Measurements from ENCODE around the gene KCNIP1. TPM values are rescaled to one million over a fixed set of nuclear protein-coding genes. Genes with fewer than 3 reads are reported as not detected.

The KCNIP1 gene
- total RNA-seq, 3 donors from 2014 or later = not detected

DNA sequence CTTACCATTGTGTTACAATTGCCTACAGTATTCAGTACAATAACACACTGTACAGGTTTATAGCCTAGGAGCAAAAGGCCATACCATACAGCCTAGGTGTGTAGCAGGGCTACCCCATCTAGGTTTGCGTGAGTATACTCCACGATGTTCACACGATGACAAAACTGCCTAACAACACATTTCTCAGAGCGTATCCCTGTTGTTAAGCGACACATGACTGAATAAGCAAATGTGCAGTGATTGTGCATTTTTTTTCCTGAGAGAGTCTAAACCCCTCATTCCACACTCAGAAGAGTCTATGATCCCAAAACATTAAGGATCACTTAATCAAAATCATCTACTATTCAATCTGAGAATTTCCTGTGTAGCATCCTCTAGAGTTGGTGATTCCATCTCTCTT, 211.3 kb downstream of the KCNIP1 start:
- Mint-ChIP-seq H3K4me3 (no peak overlapping the region), H3K27me3 (ENCODE audit: low read depth) (peaks cover 18% of the 10 kb centered on the region), H3K36me3 (ENCODE audit: insufficient read depth) (no peaks in the 10 kb centered on the region), H3K4me1 (ENCODE audit: low read depth) (no peaks in the 10 kb centered on the region), H3K9me3 (peaks cover under 1% of the 10 kb centered on the region)
- DNase-seq (no peak), ATAC-seq (no peak)

DNA sequence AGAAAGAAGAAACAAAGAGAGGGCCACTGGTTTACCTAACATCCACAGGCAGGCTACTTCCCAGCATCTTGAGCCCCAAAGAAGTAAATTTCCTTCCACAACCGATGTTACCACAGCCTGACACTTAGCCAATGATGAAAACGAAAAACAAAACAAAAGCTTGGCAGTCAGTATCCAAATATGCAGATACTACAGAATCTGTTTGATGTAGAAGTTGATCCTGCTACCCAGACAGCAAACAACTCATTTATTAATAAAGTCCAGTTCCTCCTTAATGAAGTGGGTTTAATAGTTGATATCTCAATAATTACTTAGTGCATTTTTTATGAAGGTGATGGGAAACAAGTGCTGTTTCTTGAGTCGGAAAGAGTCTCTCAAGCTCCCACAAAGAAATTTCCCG, 212.6 kb downstream of the KCNIP1 start:
- Mint-ChIP-seq H3K4me1 (ENCODE audit: low read depth) (no peaks in the 10 kb centered on the region), H3K27me3 (ENCODE audit: low read depth) (peaks cover 17% of the 10 kb centered on the region), H3K4me3 (no peak overlapping the region), H3K36me3 (ENCODE audit: insufficient read depth) (no peaks in the 10 kb centered on the region), H3K9me3 (no peaks in the 10 kb centered on the region)
- ATAC-seq (no peak), DNase-seq (no peak)

DNA sequence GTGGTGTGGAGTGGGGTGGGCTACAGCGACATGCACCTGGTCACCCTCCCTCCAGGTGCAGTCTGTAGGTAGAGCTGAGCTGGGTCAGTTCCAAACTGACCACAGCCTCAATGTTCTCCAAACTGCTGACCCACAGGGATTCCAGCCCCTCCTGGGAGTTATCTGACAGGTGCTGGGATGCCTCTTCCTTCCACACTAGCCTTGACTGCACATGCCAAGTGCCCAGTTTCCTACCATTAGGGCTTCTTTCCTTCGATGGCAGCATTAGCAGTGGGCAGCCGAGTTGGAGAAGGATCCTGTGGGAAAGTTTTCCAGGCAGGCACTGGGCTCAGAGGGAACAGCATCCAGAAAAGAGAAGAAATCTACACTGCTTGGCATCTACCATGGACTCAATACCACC, 215.7 kb downstream of the KCNIP1 start:
- H3K4me3 Mint-ChIP-seq = no peak overlapping the region
- H3K9me3 Mint-ChIP-seq = no peaks in the 10 kb centered on the region
- DNase-seq (no peak), ATAC-seq (no peak)
- no peaks in the 10 kb centered on the region for H3K4me1 Mint-ChIP-seq (ENCODE audit: low read depth)
- H3K27me3 Mint-ChIP-seq (ENCODE audit: low read depth) = peaks cover 24% of the 10 kb centered on the region
- no peaks in the 10 kb centered on the region for H3K36me3 Mint-ChIP-seq (ENCODE audit: insufficient read depth)

DNA sequence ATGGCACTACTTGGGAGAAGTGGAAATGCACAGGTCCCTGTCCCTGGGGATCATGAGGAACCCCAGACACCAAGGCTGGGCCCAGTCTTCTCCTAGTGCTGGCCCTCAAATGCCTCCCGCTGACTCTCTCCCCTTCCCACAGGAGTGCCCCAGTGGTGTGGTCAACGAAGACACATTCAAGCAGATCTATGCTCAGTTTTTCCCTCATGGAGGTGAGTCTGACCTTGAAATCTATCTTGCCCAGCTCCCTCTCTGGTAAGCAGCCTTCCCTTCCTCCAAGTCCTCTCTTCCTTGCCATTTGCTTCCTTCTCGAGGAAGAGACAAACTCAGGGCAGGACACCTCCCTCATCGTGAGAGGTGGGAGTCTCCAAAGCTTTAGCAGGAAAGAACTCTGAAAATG, 216.4 kb downstream of the KCNIP1 start:
- no peak for ATAC-seq
- Mint-ChIP-seq H3K4me1 (ENCODE audit: low read depth) (no peaks in the 10 kb centered on the region), H3K27me3 (ENCODE audit: low read depth) (peaks cover 29% of the 10 kb centered on the region), H3K36me3 (ENCODE audit: insufficient read depth) (no peaks in the 10 kb centered on the region), H3K4me3 (no peak overlapping the region), H3K9me3 (no peaks in the 10 kb centered on the region)
- no peak for DNase-seq

DNA sequence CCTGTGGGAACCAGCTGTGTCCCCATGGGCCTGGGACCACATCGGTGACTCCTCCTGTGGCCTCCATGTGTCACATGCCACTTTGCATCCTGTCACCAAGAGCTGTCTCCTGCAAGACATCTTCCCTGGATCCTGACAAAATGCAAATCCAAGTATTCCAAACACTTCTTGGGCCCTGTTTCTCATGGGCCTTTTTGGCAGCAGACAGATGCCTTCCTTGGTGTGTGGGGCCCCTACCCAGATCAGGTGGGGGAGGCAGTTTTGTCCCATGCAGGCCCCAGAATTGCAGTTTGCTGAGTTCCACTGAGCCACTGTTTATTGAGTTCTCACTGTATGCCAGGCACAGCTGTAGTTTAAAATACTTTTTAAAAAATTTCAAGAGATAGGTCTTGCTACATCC, 217.2 kb downstream of the KCNIP1 start:
- H3K27me3 Mint-ChIP-seq (ENCODE audit: low read depth) = peaks cover 32% of the 10 kb centered on the region
- ATAC-seq (no peak), DNase-seq (no peak)
- no peak overlapping the region for H3K4me3 Mint-ChIP-seq
- H3K4me1 Mint-ChIP-seq (ENCODE audit: low read depth) = no peaks in the 10 kb centered on the region
- no peaks in the 10 kb centered on the region for H3K36me3 Mint-ChIP-seq (ENCODE audit: insufficient read depth)
- no peaks in the 10 kb centered on the region for H3K9me3 Mint-ChIP-seq

DNA sequence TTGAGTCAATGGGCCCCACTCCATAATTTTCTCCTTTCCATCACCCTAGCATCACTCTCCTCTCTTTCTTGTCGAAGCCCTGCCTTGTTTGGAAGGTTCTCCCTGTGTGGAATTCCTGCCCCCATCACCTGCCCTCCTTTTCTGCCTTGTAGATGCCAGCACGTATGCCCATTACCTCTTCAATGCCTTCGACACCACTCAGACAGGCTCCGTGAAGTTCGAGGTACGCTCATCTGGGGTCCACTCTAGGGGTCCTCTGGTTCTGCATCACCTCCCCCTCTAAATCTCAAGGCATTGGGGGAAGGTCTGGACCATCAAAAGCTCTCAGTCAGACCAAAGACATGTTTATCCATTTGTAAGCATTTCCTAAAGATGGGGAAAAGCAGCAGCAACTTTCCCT, 217.9 kb downstream of the KCNIP1 start:
- Mint-ChIP-seq H3K36me3 (ENCODE audit: insufficient read depth) (no peaks in the 10 kb centered on the region), H3K27me3 (ENCODE audit: low read depth) (peaks cover 32% of the 10 kb centered on the region), H3K4me1 (ENCODE audit: low read depth) (no peaks in the 10 kb centered on the region), H3K4me3 (no peak overlapping the region), H3K9me3 (no peaks in the 10 kb centered on the region)
- no peak for DNase-seq
- no peak for ATAC-seq

DNA sequence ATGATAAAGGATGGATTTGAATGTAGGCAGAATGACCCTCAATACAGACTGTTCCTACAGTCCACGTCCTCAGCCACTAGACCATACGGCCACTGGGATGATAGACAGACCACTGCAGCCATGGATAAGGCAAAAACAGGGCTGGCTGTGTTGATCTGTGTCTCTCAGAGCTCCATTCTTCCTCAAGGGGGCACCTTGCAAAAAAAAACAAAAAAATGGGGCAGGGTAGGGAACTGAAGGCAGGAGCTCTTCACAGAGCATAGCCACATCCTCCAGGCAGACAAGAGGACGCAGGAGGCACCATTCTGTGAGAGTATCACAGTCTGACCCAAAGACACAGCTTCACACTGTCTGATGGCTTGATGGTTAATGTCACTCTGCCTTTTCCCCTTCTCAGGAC, 218.5 kb downstream of the KCNIP1 start:
- no peak for DNase-seq
- no peak for ATAC-seq
- Mint-ChIP-seq H3K4me1 (ENCODE audit: low read depth) (no peaks in the 10 kb centered on the region), H3K9me3 (no peaks in the 10 kb centered on the region), H3K4me3 (no peak overlapping the region), H3K27me3 (ENCODE audit: low read depth) (peaks cover 32% of the 10 kb centered on the region), H3K36me3 (ENCODE audit: insufficient read depth) (no peaks in the 10 kb centered on the region)

DNA sequence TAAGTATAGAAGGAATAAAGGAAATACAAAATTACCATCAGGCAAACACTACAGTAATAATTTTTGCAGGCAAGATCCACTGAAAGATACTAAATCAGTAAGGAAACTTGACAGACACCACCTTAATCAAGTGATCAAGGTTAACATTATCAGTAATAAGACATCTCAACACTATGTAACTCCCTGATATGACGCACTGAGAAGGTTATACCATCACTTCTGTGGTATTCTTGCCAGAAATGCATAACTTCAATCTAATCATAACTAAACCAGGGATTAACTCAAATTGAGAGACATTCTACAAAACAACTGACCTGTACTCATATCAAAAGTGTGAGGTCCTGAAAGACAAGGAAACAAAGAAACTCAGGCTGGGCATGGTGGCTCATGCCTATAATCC, 227.2 kb downstream of the KCNIP1 start:
- Mint-ChIP-seq H3K27me3 (ENCODE audit: low read depth) (no peaks in the 10 kb centered on the region), H3K9me3 (peaks cover 7% of the 10 kb centered on the region), H3K4me3 (no peak overlapping the region), H3K36me3 (ENCODE audit: insufficient read depth) (no peaks in the 10 kb centered on the region), H3K4me1 (ENCODE audit: low read depth) (no peaks in the 10 kb centered on the region)
- no peak for ATAC-seq
- no peak for DNase-seq

DNA sequence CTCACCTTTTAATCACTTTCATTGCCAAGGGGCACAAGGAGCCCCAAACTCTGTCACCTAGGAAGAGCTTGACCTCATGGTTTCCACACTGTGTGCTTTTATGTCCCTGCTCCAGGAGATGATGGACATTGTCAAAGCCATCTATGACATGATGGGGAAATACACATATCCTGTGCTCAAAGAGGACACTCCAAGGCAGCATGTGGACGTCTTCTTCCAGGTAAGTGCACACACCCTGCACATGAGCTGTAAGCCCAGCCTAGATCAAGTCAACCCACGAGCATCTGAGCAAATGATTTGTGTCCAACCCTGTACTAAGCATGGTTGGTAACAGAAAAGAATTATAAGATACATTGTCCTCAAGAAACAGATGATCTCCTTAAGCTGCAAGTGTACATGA, 228.9 kb downstream of the KCNIP1 start:
- H3K9me3 Mint-ChIP-seq = peaks cover 7% of the 10 kb centered on the region
- H3K36me3 Mint-ChIP-seq (ENCODE audit: insufficient read depth) = no peaks in the 10 kb centered on the region
- no peaks in the 10 kb centered on the region for H3K4me1 Mint-ChIP-seq (ENCODE audit: low read depth)
- H3K27me3 Mint-ChIP-seq (ENCODE audit: low read depth) = no peaks in the 10 kb centered on the region
- no peak overlapping the region for H3K4me3 Mint-ChIP-seq
- DNase-seq (no peak), ATAC-seq (no peak)

DNA sequence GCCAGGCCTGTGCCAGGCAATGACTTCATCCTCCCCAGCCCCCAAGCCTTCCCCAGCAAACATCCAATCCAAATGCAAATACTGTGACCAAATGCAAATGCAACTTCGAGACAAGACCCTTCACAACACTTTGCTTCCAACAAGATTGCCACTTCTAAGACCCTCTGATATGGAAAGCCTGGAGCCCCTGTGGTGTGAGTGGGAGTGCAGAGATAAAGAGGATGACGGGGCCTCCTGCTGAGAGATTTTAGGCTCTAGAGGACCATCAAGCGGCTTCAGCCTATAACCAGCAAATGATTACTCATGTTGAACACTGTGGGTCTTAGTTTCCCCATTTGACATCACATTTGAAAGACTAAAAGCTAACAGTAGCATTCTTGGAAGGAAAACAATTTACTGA, 233.1 kb downstream of the KCNIP1 start:
- no peak for DNase-seq
- H3K36me3 Mint-ChIP-seq (ENCODE audit: insufficient read depth) = no peaks in the 10 kb centered on the region
- peaks cover under 1% of the 10 kb centered on the region for H3K27me3 Mint-ChIP-seq (ENCODE audit: low read depth)
- no peak for ATAC-seq
- H3K4me1 Mint-ChIP-seq (ENCODE audit: low read depth) = no peaks in the 10 kb centered on the region
- H3K4me3 Mint-ChIP-seq = no peak overlapping the region
- H3K9me3 Mint-ChIP-seq = peaks cover 7% of the 10 kb centered on the region

DNA sequence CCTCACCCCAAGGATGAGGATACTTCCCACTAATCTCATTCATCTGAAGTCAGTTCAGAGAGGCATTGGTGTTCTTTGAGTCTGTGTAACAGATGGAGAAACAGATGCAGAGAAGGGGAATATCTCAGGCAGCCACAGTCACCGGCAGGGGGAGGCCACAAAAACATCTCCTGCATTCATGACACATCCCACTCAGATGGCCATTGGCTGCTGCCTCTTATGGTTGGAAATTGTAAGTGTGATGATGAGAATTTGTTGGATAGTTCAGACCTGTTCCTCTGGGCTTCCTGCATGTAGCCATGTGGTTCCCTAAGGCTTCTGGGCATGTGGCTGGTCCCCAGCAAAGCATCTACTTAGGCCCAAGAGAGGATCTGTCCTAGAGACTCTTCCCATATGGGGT, 233.8 kb downstream of the KCNIP1 start:
- DNase-seq = no peak
- no peaks in the 10 kb centered on the region for H3K4me1 Mint-ChIP-seq (ENCODE audit: low read depth)
- H3K4me3 Mint-ChIP-seq = no peak overlapping the region
- peaks cover 2% of the 10 kb centered on the region for H3K27me3 Mint-ChIP-seq (ENCODE audit: low read depth)
- H3K36me3 Mint-ChIP-seq (ENCODE audit: insufficient read depth) = no peaks in the 10 kb centered on the region
- peaks cover 7% of the 10 kb centered on the region for H3K9me3 Mint-ChIP-seq
- no peak for ATAC-seq

DNA sequence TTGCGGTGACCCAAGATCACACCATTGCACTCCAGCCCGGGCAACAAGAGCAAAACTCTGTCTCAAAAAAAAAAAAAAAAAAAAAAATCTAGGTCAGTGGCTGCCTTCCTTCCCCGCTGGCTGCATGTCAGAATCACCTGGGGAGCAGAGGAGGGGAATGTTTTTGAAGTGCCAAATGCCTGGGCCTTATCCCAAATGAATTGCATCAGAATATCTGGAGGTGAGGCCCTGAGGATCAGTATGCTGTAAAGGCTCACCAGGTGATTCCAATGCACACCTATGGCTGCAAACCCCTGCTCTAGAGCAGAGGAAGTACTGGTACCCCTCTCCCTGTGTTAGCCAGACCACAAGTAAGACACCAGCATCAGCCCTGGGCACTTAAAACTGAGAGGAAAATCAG, 235.0 kb downstream of the KCNIP1 start:
- ATAC-seq = no peak
- H3K4me1 Mint-ChIP-seq (ENCODE audit: low read depth) = no peaks in the 10 kb centered on the region
- peaks cover 7% of the 10 kb centered on the region for H3K9me3 Mint-ChIP-seq
- no peak for DNase-seq
- peaks cover 11% of the 10 kb centered on the region for H3K27me3 Mint-ChIP-seq (ENCODE audit: low read depth)
- no peak overlapping the region for H3K4me3 Mint-ChIP-seq
- no peaks in the 10 kb centered on the region for H3K36me3 Mint-ChIP-seq (ENCODE audit: insufficient read depth)

DNA sequence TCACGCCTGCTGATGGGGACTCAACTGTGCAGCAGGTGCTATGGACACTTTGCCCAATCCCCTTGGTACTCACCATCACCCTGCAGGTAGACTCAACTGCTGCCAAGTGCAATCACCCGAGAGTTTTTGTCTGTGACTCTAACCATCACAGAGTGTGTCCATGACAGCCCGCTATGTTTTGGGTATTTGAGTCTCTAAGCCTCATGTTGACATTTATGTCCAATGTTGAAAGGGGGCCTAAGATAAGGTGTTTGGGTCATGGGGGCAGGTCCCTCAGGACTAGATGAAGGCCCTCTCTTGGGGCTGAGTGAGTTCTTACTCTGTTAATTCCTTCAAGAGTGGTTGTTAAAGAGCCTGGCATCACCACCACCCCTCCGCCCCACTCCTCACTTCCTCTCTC, 235.6 kb downstream of the KCNIP1 start:
- Mint-ChIP-seq H3K27me3 (ENCODE audit: low read depth) (peaks cover 16% of the 10 kb centered on the region), H3K36me3 (ENCODE audit: insufficient read depth) (no peaks in the 10 kb centered on the region), H3K9me3 (peaks cover 7% of the 10 kb centered on the region), H3K4me3 (no peak overlapping the region), H3K4me1 (ENCODE audit: low read depth) (peaks cover 2% of the 10 kb centered on the region)
- DNase-seq (no peak), ATAC-seq (no peak)

DNA sequence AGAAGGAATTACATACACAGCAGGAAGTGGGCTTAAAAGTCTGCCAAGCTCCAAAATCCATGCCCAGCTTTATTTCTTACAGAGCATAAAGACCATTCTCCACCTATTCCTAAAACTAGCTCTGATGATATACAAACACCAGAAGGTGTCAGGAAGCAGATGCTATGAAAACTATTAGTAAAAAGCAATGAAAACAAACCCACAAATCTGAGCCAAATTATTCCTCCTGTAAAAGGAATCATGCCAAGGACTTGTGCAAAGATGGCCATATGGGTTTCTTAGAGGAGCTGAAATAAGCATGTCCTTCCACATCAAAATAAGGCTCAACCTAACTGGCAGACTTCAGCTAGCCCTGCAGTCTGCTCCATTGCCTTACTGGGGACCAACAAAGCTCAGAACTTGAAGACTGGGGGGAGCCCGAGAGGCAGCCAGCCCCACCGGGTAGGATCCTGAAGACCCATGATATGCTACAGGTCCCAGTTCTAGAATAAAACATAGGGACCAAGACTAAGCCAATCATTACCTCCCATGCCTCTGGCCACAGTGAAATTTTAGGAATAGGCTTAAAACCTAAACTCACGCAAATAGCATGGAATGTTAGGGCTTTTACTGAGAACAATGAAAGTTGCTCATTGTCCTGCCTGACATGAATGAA, 236.9 kb downstream of the KCNIP1 start:
- Mint-ChIP-seq H3K4me3 (no peak overlapping the region), H3K9me3 (peaks cover 4% of the 10 kb centered on the region), H3K36me3 (ENCODE audit: insufficient read depth) (no peaks in the 10 kb centered on the region), H3K27me3 (ENCODE audit: low read depth) (peaks cover 20% of the 10 kb centered on the region), H3K4me1 (ENCODE audit: low read depth) (peaks cover 2% of the 10 kb centered on the region)
- no peak for DNase-seq
- no peak for ATAC-seq

DNA sequence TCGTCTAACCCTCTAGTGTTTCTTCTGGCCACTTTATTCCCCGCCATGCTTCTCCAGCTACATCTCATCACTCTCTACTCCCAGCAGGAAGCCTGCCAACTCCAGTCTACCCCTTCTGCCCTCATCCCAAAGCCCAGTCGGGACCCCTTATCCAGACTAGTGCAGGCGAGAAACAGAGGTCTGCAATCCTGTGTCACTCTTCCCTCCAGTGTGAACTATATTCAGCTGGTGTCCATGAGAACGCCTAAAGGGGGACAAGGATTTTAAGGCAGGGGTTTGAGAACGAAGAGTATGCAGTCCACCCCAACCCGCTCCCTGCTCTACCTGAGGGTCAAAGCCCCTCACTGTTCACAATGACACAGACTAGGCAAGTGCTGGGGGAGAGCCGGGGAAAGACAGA, 238.0 kb downstream of the KCNIP1 start:
- ATAC-seq (no peak), DNase-seq (no peak)

DNA sequence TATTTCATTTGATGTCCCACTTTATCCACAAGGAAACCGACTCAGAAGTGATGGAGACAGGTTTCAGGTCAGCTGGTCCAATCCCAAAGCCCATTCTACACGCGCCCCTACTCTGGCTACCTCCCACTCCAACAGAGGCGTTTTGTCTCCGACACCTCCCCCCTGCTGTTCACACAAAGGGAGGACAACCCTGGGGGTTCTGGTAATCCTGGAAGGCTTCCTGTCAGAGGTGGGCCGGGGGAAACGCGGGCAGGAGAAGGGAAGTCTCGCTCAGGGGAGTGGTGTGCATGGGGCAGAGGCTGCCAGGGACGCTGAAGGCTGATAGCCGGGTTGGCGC, 240.0 kb downstream of the KCNIP1 start:
- Mint-ChIP-seq H3K4me1 (ENCODE audit: low read depth) (peaks cover 2% of the 10 kb centered on the region), H3K9me3 (no peaks in the 10 kb centered on the region), H3K27me3 (ENCODE audit: low read depth) (peaks cover 34% of the 10 kb centered on the region), H3K4me3 (no peak overlapping the region), H3K36me3 (ENCODE audit: insufficient read depth) (no peaks in the 10 kb centered on the region)
- no peak for DNase-seq
- no peak for ATAC-seq

More for the DNA sequence above, 238.0 kb downstream of the KCNIP1 start:
- H3K36me3 Mint-ChIP-seq (ENCODE audit: insufficient read depth) = no peaks in the 10 kb centered on the region
- H3K27me3 Mint-ChIP-seq (ENCODE audit: low read depth) = peaks cover 21% of the 10 kb centered on the region
- H3K4me1 Mint-ChIP-seq (ENCODE audit: low read depth) = peaks cover 2% of the 10 kb centered on the region
- no peaks in the 10 kb centered on the region for H3K9me3 Mint-ChIP-seq
- H3K4me3 Mint-ChIP-seq = no peak overlapping the region
